Left colon (tissue), 2 donors: ENCODE measurements around the gene CHL1. TPM values are rescaled to one million over a fixed set of nuclear protein-coding genes. Genes with fewer than 3 reads are reported as not detected.

ENCODE experiments used
- ATAC-seq: fragments of 200-7000 bp; cut with Tn5 transposase; one replicate; pipeline ENCODE4 v1.9.1; 2020; ENCODE audit warnings: mild to moderate bottlenecking, moderate library complexity
- DNase-seq, 2 donors: peaks; one replicate each; pipeline ENCODE4 v3.0.0-alpha.2; 2020
- intact Hi-C, 2 donors: fragments of 100-400 bp; cut with DNase I in 1 of 2; cut with micrococcal nuclease in 1 of 2; formaldehyde crosslinking; loops; one replicate each; pipeline versions ENCODE4 v1.11.2 to v1.14.0; 2022; cut with DNase I, micrococcal nuclease
- total RNA-seq, 2 donors: library from RNA; stranded (reverse); fragmentation: NEBNext Ultra II Directional; extraction: Animal tissue kit (Norgen Biotek cat#: 25700); gene quantifications; one replicate each; pipeline ENCODE4 v1.2.1, GENCODE V29; 2021
- donor health status: DM: no; HTN: no; CAD: no.
- donor health status: DM: yes; HTN: yes; CAD: no.

Gene CHL1
- total RNA-seq, 2 donors from 2014 or later: 7.9 to 9.3 TPM

DNA sequence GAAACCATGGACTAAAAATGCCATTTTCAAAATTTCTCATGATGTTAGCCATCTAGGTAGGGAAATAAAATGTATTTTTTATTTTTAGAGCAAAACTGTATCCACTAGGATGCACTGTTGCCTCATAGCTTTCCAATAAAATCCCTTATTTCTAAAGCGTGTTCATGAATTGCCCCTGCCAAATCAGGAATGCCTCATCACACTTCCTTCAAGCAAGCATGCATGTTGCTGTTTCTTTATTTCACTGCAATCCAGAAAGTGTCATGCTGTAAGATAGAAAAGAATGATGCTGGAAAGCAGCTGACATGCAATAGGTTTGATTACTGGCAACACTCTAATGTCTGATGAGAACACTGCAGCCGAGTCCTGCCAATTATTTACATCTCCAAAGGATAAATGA lies 239.5 kb downstream of the CHL1 start:
- intact Hi-C loops: no loop called here
- DNase-seq (no peak), ATAC-seq (no peak)

- ATAC-seq (no peak), DNase-seq (no peak)
- intact Hi-C loops: no loop called here
These were observed 244.3 kb downstream of the CHL1 start for GRCh38 chr3:440826-441225.

DNA sequence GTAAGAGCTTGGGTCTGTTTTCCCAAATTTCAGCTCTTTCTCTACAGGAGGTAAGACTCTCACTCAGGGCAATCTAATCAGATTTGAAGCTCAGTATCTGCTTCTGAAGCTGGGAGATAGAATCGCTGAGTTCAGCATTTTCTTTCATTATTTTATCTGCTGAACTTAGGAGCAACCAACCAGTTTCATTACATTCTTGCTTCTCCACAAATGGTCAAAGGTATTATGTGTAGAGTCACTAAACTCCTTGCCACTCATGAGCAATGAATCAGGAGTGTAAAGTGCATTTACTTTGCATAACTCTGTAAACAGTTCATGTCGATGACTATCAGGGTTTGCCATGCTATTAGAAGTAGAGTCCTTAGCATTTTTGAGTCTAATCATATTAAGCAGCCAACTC lies 249.4 kb downstream of the CHL1 start:
- no peak for ATAC-seq
- DNase-seq: no peak
- intact Hi-C loops: no loop called here

- ATAC-seq (no peak), DNase-seq (no peak)
- intact Hi-C loops: no loop called here
These were observed 251.1 kb downstream of the CHL1 start for GRCh38 chr3:447671-448070.

DNA sequence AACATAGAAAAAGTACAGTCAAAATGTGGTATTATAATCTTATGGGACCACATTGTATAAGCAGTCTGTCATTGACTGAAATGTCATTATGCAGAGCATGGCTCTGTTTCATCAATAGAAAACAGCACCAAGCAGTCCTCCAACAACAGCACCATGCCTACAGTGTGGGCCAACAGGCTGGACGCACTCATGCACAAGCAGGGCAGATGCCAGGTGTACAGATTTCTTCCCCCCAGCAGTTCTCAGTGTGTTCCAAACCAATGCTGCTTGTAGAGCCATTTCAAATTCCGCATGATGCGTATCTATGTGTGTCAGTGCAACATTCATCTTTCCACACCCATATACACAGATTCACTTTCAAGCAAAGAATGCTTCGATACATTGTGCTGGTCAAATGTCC lies 253.1 kb downstream of the CHL1 start:
- DNase-seq (no peak), ATAC-seq (no peak)
- intact Hi-C loops: no loop called here

DNA sequence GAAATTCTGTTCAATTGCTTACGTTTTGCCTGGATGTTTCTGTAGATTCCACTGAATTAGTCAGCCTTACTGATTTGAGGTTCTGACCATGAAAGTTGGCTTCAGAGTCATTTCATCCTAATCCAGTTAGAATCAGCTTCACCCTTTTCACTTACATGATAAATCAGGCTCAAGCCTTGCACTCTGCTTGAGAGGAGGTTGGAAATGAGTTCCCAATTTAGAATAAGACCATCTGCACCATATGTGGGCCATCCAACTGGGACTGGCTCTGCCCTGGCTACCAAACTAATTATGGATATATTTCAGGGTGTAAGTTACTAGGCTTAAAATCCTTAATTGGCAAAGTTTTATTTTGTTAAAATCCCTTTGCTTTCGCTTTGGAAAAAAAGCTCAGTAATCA lies 255.7 kb downstream of the CHL1 start:
- ATAC-seq (no peak), DNase-seq (no peak)
- intact Hi-C loops: no loop called here

- intact Hi-C loops: no loop called here
- no peak for ATAC-seq
- DNase-seq: no peak
These were observed 256.5 kb downstream of the CHL1 start for GRCh38 chr3:453106-453505.

DNA sequence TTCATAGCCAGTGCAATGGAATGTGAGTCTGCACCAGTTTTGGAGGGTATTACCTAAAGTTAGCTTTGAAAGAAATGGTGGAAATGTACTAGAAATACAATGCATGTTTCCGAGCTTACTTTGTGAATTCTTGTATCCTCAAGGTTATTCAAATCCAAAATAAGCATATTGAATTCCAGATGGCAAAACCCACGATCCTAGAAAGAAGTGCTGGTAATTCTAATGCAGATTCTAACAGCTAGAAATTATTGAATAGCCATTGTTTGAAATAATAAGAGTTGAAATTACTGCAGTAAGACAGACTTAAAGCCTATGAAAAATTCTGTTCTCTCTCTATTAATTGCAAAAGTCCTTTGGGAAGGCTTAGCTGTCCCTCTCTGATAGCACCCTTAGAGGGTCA lies 258.4 kb downstream of the CHL1 start:
- intact Hi-C loops: no loop called here
- ATAC-seq: no peak
- DNase-seq: no peak

- no peak for ATAC-seq
- intact Hi-C loops: no loop called here
- DNase-seq: no peak
These were observed 261.6 kb downstream of the CHL1 start for GRCh38 chr3:458124-458523.

GRCh38 chr3:458653-459310 lies 262.2 kb downstream of the CHL1 start:
- intact Hi-C loops: no loop called here
- DNase-seq: no peak
- ATAC-seq: no peak
